Activated B cell treated with CpG ODN at 0.5 μM for 24 hours (primary cell): Measurements from ENCODE around the gene OR52I1. TPM values are rescaled to one million over a fixed set of nuclear protein-coding genes. Genes with fewer than 3 reads are reported as not detected.

Experiments
- ATAC-seq: fragments of 200-7000 bp; cut with Tn5 transposase; one replicate; pipeline ENCODE4 v1.10.0; 2021; ENCODE audit warnings: low read depth, mild to moderate bottlenecking, moderate library complexity
- CTCF ChIA-PET: fragments of 350-600 bp; sonication (Branson Sonifier 250); formaldehyde crosslinking; loops from one replicate; lab custom pipeline; 2021; ENCODE audit warnings: antibody characterized with exemption; lab: Charles Lee
- POLR2A ChIA-PET: fragments of 350-600 bp; sonication (Branson Sonifier 250); formaldehyde crosslinking; loops from one replicate; lab custom pipeline; 2021; ENCODE audit warnings: antibody characterized with exemption; lab: Charles Lee
- DNase-seq: peaks from one replicate; pipeline ENCODE4 v3.0.0; 2022
- H3K27ac Mint-ChIP-seq: one replicate; pipeline ENCODE4 v1.8.0; 2020; ENCODE audit warnings: mixed read lengths
- H3K27me3 Mint-ChIP-seq: one replicate; pipeline ENCODE4 v1.8.0; 2021; ENCODE audit warnings: mixed read lengths
- H3K36me3 Mint-ChIP-seq: one replicate; pipeline ENCODE4 v1.8.0; 2021; ENCODE audit warnings: low read depth, mixed read lengths
- H3K4me1 Mint-ChIP-seq: one replicate; pipeline ENCODE4 v1.8.0; 2021; ENCODE audit warnings: mixed read lengths
- H3K4me3 Mint-ChIP-seq: one replicate; pipeline ENCODE4 v1.8.0; 2020; ENCODE audit warnings: mild to moderate bottlenecking, mixed read lengths
- H3K9me3 Mint-ChIP-seq: one replicate; pipeline ENCODE4 v1.8.0; 2020; ENCODE audit warnings: mixed read lengths
- intact Hi-C: fragments of 100-400 bp; cut with micrococcal nuclease; formaldehyde crosslinking; loops from one replicate; pipeline ENCODE4 v1.15.1; 2024
- total RNA-seq: library from RNA; stranded (reverse); gene quantifications from 2 replicates; pipeline ENCODE4 v1.2.3, GENCODE V29; 2022
- TF ChIP-seq, protein P1 (sequence below): fragments of 200-600 bp; IDR thresholded peaks from one replicate; pipeline ENCODE4 v1.8.0; 2022; ENCODE audit warnings: antibody characterized with exemption, mild to moderate bottlenecking

The OR52I1 gene
- total RNA-seq, 1 donor from 2014 or later: not detected

DNA sequence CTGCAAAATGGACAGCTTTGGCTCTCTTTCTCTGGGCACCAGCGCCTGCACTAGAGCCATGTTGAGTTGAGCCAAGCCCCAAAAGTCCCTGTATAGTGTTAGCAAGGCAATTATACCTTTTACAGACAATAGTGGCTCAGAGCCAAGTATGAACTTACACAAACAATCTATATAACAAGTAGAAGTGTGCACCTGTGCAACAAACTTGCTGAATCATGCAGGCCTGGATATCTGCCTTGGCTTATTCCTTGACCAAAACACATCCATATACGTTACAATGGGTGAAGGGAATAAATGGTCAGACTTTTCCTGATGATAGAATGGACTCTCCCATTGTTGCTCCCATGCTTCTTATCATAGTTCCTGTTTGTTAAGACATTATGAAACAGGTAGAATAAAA is 16.1 kb upstream of the OR52I1 start:
- TF ChIP-seq, protein P1, sequence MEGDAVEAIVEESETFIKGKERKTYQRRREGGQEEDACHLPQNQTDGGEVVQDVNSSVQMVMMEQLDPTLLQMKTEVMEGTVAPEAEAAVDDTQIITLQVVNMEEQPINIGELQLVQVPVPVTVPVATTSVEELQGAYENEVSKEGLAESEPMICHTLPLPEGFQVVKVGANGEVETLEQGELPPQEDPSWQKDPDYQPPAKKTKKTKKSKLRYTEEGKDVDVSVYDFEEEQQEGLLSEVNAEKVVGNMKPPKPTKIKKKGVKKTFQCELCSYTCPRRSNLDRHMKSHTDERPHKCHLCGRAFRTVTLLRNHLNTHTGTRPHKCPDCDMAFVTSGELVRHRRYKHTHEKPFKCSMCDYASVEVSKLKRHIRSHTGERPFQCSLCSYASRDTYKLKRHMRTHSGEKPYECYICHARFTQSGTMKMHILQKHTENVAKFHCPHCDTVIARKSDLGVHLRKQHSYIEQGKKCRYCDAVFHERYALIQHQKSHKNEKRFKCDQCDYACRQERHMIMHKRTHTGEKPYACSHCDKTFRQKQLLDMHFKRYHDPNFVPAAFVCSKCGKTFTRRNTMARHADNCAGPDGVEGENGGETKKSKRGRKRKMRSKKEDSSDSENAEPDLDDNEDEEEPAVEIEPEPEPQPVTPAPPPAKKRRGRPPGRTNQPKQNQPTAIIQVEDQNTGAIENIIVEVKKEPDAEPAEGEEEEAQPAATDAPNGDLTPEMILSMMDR: no peak
- ATAC-seq: no peak

DNA sequence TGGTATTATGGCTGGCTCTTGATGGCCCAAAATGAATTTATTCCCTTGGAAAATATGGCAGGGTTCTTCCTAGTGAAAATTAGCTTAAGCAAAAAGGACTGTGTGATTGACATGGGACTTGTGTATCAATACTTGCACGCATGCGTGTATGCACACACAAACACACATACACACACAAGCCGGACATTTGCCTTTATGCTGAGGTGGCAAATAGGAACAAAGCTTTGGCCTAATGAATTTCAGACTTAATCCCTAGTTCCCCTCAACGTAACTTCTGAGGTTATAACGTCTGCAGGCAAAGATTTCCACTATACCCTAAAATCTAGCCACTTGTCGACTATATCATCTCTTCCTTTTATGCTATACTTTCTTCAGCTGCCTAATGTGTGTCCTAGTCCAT is 15.2 kb upstream of the OR52I1 start:
- Mint-ChIP-seq H3K27me3 (peaks cover 16% of the 10 kb centered on the region), H3K4me1 (no peaks in the 10 kb centered on the region), H3K27ac (no peak overlapping the region), H3K4me3 (no peak overlapping the region), H3K9me3 (no peaks in the 10 kb centered on the region), H3K36me3 (no peaks in the 10 kb centered on the region)
- DNase-seq: no peak
- no peak for ATAC-seq
- ChIA-PET POLR2A (no interaction called here), CTCF (no interaction called here)
- TF ChIP-seq, protein P1: no peak
- intact Hi-C loops: no loop called here

More for the DNA sequence above, 16.1 kb upstream of the OR52I1 start:
- no peak for DNase-seq
- H3K9me3 Mint-ChIP-seq: no peaks in the 10 kb centered on the region
- no peak overlapping the region for H3K27ac Mint-ChIP-seq
- no peaks in the 10 kb centered on the region for H3K36me3 Mint-ChIP-seq
- no peaks in the 10 kb centered on the region for H3K4me1 Mint-ChIP-seq
- no peak overlapping the region for H3K4me3 Mint-ChIP-seq
- intact Hi-C loops: no loop called here
- peaks cover 13% of the 10 kb centered on the region for H3K27me3 Mint-ChIP-seq
- ChIA-PET POLR2A (no interaction called here), CTCF (no interaction called here)

DNA sequence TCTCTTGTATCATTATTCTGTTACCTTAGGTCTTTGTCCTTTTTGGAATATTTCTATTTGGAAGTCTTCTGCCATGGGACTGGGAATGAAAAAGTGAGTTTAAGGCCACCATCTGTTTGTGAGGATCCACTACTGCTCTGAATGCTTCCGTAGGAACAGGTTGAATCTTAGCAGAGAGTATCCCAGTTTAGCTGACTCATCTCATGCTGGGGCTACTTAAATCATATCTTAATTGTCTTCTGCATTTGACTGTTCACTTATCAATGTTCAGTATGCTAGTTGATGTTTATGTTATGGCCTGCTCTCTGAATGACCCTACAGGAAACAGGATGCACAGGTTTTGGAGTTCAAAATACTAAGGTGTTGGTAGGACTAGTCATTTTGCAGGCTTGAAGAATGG is 13.7 kb upstream of the OR52I1 start:
- Mint-ChIP-seq H3K4me1 (no peaks in the 10 kb centered on the region), H3K36me3 (no peaks in the 10 kb centered on the region), H3K4me3 (no peak overlapping the region), H3K27me3 (peaks cover 24% of the 10 kb centered on the region), H3K9me3 (no peaks in the 10 kb centered on the region), H3K27ac (no peak overlapping the region)
- DNase-seq (no peak), ATAC-seq (no peak)
- POLR2A ChIA-PET: no interaction called here
- intact Hi-C loops: no loop called here
- CTCF ChIA-PET: no interaction called here
- TF ChIP-seq, protein P1: no peak

DNA sequence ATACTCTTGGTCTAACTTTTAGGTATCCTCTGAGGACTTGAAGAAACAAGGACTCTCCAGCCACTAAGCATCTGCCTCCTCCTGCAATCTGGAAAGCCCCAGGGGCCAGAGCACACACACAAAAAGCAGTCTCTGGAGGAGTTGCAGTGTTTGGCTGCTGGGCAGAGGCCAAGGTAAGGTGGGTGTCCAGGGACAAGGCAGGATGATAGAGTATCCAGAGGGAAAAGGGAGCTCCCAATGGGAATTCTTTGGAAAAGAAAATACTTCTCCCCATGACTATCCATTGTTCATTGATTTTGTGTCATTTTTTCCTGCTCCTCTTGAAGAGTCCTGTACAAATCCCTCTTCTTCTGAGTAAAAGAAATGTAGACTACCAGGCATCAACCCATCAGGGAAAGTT is 12.4 kb upstream of the OR52I1 start, which contains the start of gene OR52I2:
Gene OR52I2, plus strand, starts transcription at position 301 of the 400 bp plus-strand sequence.
- Mint-ChIP-seq H3K9me3 (no peaks in the 10 kb centered on the region), H3K4me3 (no peak within 1 kb of the TSS), H3K27me3 (peaks cover 24% of the 10 kb centered on the region), H3K4me1 (no peaks in the 10 kb centered on the region), H3K27ac (no peak within 1 kb of the TSS), H3K36me3 (no peaks in the 10 kb centered on the region)
- TF ChIP-seq, protein P1: no peak
- DNase-seq (no peak), ATAC-seq (no peak)
- ChIA-PET POLR2A (interaction anchor here (0.7 kb wide), 1 partner anchor 44 kb away, joined by 3 read pairs; no protein-coding TSS in a partner anchor), CTCF (no interaction called here)
- intact Hi-C loops: no loop called here

DNA sequence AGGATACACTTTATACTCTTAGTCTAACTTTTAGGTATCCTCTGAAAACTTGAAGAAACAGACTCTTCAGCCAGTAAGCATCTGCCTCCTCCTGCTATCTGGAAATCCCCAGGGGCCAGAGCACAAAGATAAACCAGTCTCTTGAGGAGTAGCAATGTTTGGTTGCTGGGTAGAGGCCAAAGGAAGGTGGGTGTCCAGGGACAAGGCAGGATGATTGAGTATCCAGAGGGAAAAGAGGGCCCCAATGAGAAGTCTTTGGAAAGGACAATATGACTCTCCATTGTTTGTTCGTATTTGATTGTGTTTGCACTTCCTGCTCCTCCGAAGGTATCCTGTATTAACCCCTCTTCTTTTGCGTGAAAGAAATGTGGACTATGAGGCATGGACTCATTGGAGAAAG is 4.8 kb upstream of the OR52I1 start:
- intact Hi-C loops: no loop called here
- no peak overlapping the region for H3K4me3 Mint-ChIP-seq
- CTCF ChIA-PET: no interaction called here
- ATAC-seq: no peak
- H3K36me3 Mint-ChIP-seq: no peaks in the 10 kb centered on the region
- H3K27ac Mint-ChIP-seq: no peak overlapping the region
- peaks cover 7% of the 10 kb centered on the region for H3K27me3 Mint-ChIP-seq
- POLR2A ChIA-PET: no interaction called here
- H3K4me1 Mint-ChIP-seq: no peaks in the 10 kb centered on the region
- H3K9me3 Mint-ChIP-seq: no peaks in the 10 kb centered on the region
- TF ChIP-seq, protein P1: no peak
- no peak for DNase-seq
